GM18526 (cell line): ENCODE measurements around the gene LBHD2.

Experiments used
- POLR2A ChIP-seq: IDR thresholded peaks from 3 replicates; pipeline ENCODE4 v1.6.1; 2011; ENCODE audit not compliant: insufficient read length; ENCODE audit errors: extremely low read depth

LBHD2 gene

GRCh38 chr14:103127356-103127755 is 43.3 kb downstream of the LBHD2 start:
- no peak for TF ChIP-seq POLR2A

- no peak for TF ChIP-seq POLR2A
These were observed 44.0 kb downstream of the LBHD2 start for GRCh38 chr14:103127861-103128598.

- no peak for TF ChIP-seq POLR2A
These were observed 44.8 kb downstream of the LBHD2 start for GRCh38 chr14:103128631-103129300.

- no peak for TF ChIP-seq POLR2A
These were observed 45.4 kb downstream of the LBHD2 start for GRCh38 chr14:103129301-103130016.

GRCh38 chr14:103130017-103130764 is 46.2 kb downstream of the LBHD2 start:
- no peak for TF ChIP-seq POLR2A

- no peak for TF ChIP-seq POLR2A
These were observed 47.0 kb downstream of the LBHD2 start for GRCh38 chr14:103130965-103131364.

GRCh38 chr14:103131580-103131979 is 47.6 kb downstream of the LBHD2 start:
- no peak for TF ChIP-seq POLR2A

- TF ChIP-seq POLR2A: no peak
These were observed 48.6 kb downstream of the LBHD2 start for GRCh38 chr14:103132381-103133209.

- TF ChIP-seq POLR2A: no peak
These were observed 49.5 kb downstream of the LBHD2 start for GRCh38 chr14:103133210-103134140.

- TF ChIP-seq POLR2A: no peak
These were observed 50.4 kb downstream of the LBHD2 start for GRCh38 chr14:103134405-103134804.

GRCh38 chr14:103134919-103135318 is 50.9 kb downstream of the LBHD2 start:
- no peak for TF ChIP-seq POLR2A

GRCh38 chr14:103135333-103136260 is 51.6 kb downstream of the LBHD2 start:
- TF ChIP-seq POLR2A: no peak
